ENCODE results near the gene CADM1. TPM values are rescaled to one million over a fixed set of nuclear protein-coding genes. Genes with fewer than 3 reads are reported as not detected.

The CADM1 gene
- total RNA-seq, 1 experiment from 2014 or later = 12.9 TPM

GRCh38 chr11:115500547-115501501, 3.4 kb downstream of the CADM1 start:
- Histone ChIP-seq H3K27ac (ENCODE audit: low read depth, low read length, poor library complexity, severe bottlenecking) (no peak overlapping the region), H3K4me3 (ENCODE audit: low read depth, low read length, poor library complexity, severe bottlenecking) (no peak overlapping the region), H3K4me1 (ENCODE audit: insufficient read depth, low read length, poor library complexity, severe bottlenecking) (peaks cover 18% of the 10 kb centered on the region), H3K27me3 (replicated peaks; ENCODE audit: insufficient read depth, low read depth, low read length, poor library complexity) (peaks cover 52% of the 10 kb centered on the region), H3K9me3 (ENCODE audit: low read depth, low read length, poor library complexity, severe bottlenecking) (no peaks in the 10 kb centered on the region), H3K36me3 (ENCODE audit: insufficient read depth, low read length, poor library complexity, severe bottlenecking) (no peaks in the 10 kb centered on the region)
- TF ChIP-seq EZH2 (IDR thresholded peaks at IDR 0.05; ENCODE audit: borderline replicate concordance, low read depth, low read length, poor library complexity, severe bottlenecking) = no peak
- TF ChIP-seq CTCF (conservative IDR thresholded peaks at IDR 0.05; ENCODE audit: low read depth, low read length) = no peak
- CTCF ChIA-PET = no interaction called here
- no peak for DNase-seq (ENCODE audit: low spot score)
- POLR2A ChIA-PET (ENCODE audit: low non-redundant PET) = no interaction called here
- BruUV-seq (replicated peaks) = no TSS peak
- intact Hi-C loops (cut with micrococcal nuclease; ENCODE audit: unreplicated experiment) = no loop called here

- BruUV-seq (replicated peaks) = no TSS peak
- Histone ChIP-seq H3K9me3 (ENCODE audit: low read depth, low read length, poor library complexity, severe bottlenecking) (no peaks in the 10 kb centered on the region), H3K27me3 (replicated peaks; ENCODE audit: insufficient read depth, low read depth, low read length, poor library complexity) (peaks cover 43% of the 10 kb centered on the region), H3K36me3 (ENCODE audit: insufficient read depth, low read length, poor library complexity, severe bottlenecking) (no peaks in the 10 kb centered on the region), H3K4me1 (ENCODE audit: insufficient read depth, low read length, poor library complexity, severe bottlenecking) (peaks cover 18% of the 10 kb centered on the region), H3K27ac (ENCODE audit: low read depth, low read length, poor library complexity, severe bottlenecking) (no peak overlapping the region), H3K4me3 (ENCODE audit: low read depth, low read length, poor library complexity, severe bottlenecking) (no peak overlapping the region)
- TF ChIP-seq CTCF (conservative IDR thresholded peaks at IDR 0.05; ENCODE audit: low read depth, low read length) = no peak
- no peak for TF ChIP-seq EZH2 (IDR thresholded peaks at IDR 0.05; ENCODE audit: borderline replicate concordance, low read depth, low read length, poor library complexity, severe bottlenecking)
- DNase-seq (ENCODE audit: low spot score) = no peak
- CTCF ChIA-PET = no interaction called here
- POLR2A ChIA-PET (ENCODE audit: low non-redundant PET) = no interaction called here
- intact Hi-C loops (cut with micrococcal nuclease; ENCODE audit: unreplicated experiment) = no loop called here
Measured at GRCh38 chr11:115499891-115500290, 4.3 kb downstream of the CADM1 start.

- Histone ChIP-seq H3K4me1 (ENCODE audit: insufficient read depth, low read length, poor library complexity, severe bottlenecking) (peaks cover 18% of the 10 kb centered on the region), H3K4me3 (ENCODE audit: low read depth, low read length, poor library complexity, severe bottlenecking) (no peak overlapping the region), H3K9me3 (ENCODE audit: low read depth, low read length, poor library complexity, severe bottlenecking) (no peaks in the 10 kb centered on the region), H3K27me3 (replicated peaks; ENCODE audit: insufficient read depth, low read depth, low read length, poor library complexity) (peaks cover 43% of the 10 kb centered on the region), H3K36me3 (ENCODE audit: insufficient read depth, low read length, poor library complexity, severe bottlenecking) (no peaks in the 10 kb centered on the region), H3K27ac (ENCODE audit: low read depth, low read length, poor library complexity, severe bottlenecking) (no peak overlapping the region)
- ChIA-PET POLR2A (ENCODE audit: low non-redundant PET) (no interaction called here), CTCF (no interaction called here)
- no TSS peak for BruUV-seq (replicated peaks)
- TF ChIP-seq CTCF (conservative IDR thresholded peaks at IDR 0.05; ENCODE audit: low read depth, low read length) (no peak), EZH2 (IDR thresholded peaks at IDR 0.05; ENCODE audit: borderline replicate concordance, low read depth, low read length, poor library complexity, severe bottlenecking) (no peak)
- intact Hi-C loops (cut with micrococcal nuclease; ENCODE audit: unreplicated experiment) = no loop called here
- no peak for DNase-seq (ENCODE audit: low spot score)
Measured at GRCh38 chr11:115499241-115499799, 4.9 kb downstream of the CADM1 start.
